Central memory CD4-positive, alpha-beta T cell (primary cell): Measurements from ENCODE around the gene SCFD1.
A peak's percentile ranks its signal among the peaks of the same experiment; 100 is the strongest.
"Not testable (repeated sequence)": the region's sequence is repeated elsewhere in the genome, so short reads cannot be mapped to it uniquely, and the experiment has no call there.

Source experiments
- DNase-seq: peaks from one replicate; pipeline ENCODE4 v3.0.0; 2022
- total RNA-seq, 3 experiments: gene quantifications; one replicate each; lab custom pipeline; 2026; lab: John Stamatoyannopoulos, UW

Gene SCFD1, protein sequence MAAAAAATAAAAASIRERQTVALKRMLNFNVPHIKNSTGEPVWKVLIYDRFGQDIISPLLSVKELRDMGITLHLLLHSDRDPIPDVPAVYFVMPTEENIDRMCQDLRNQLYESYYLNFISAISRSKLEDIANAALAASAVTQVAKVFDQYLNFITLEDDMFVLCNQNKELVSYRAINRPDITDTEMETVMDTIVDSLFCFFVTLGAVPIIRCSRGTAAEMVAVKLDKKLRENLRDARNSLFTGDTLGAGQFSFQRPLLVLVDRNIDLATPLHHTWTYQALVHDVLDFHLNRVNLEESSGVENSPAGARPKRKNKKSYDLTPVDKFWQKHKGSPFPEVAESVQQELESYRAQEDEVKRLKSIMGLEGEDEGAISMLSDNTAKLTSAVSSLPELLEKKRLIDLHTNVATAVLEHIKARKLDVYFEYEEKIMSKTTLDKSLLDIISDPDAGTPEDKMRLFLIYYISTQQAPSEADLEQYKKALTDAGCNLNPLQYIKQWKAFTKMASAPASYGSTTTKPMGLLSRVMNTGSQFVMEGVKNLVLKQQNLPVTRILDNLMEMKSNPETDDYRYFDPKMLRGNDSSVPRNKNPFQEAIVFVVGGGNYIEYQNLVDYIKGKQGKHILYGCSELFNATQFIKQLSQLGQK
- 87.4 to 159 (median 120) reads per million in 3 experiments for total RNA-seq

DNA sequence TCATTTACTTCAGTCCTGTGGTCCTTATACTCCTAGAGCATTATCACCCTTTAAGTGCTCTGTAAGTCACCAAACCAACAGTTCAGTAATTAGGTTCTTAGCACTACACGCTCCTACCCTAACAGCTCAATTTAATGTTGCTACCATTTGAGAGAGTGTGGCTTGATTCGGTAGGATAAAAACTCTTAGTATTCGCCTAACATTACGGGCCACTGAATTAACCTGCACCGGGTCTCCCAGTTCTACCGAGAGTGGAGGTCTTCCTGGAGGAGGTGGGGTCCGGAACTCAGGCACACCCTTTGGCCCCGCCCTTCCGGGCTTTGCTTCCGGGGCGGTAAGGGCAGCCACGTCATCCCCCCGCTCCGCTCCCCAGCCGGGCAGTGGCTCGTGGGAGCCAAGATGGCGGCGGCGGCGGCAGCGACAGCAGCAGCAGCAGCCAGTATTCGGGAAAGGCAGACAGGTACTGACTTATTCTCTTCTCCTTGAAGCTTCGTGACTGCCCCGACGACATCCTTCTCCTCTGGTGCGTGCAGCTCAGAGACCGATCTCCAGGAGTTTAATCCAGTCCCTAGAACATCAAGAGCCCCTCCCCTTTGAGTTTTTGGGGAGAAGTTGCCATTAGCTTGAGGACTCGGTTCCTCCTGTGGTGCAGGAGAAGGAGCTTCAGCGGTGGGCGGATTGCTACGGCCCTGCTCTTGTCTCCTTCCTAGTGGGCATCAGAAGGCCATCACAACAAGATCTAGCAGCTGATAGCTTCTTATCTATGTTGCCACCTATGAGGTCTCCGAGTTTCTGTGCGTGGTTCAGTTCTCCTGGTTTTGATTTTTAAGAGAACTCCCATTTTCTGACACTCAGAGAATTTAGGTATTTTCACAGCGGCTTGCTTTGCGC lies at the start of gene SCFD1:
SCFD1 (plus strand) TSS at position 380 of the 891 bp plus-strand sequence; CDS start at position 400, 20 bp downstream.
- DNase-seq: peak; percentile 90

DNA sequence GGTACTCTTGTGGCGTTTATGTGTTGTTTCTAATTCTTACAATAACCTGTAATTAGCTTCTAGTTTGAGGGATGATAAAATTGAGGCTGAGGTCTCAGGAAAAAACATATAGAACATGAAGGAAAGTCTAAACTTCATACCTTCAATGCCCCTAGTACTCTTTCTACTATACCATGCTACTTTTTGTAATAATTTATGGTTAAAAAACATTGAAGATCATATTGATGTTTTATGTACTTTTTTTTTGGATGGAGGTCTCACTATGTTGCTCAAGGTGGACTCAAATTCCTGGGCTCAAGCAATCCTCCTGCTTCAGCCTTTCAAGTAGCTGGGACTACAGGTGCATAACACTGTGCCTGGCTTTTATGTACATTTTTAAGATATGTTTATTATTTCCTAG lies 49.3 kb upstream of the SCFD1 start:
- DNase-seq: no peak

DNA sequence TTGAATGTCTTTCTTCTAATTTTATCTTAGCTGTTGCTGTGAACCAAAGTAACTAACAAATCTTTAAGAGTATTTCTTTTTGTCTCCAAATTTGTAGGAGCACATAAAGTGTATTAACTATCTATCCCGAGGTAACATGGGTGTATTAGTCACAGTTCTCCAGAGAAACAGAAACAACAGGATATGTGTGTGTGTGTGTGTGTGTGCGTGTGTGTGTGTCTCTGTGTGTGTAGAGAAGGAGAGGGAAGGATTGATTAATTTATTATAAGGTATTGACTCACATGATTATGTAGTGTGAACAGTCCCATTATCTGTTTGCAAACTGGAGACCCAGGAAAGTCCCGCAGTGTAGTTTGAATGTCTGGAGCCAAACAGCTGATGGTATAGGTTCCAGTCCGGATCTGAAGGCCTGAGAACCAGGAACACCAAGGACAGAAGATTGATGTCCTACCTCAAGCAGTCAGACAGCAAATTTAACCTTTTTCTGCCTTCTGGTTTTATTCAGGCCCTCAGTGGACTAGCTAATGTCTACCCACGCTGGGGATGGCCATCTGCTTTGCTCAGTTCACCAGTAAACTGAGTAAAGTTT lies 48.8 kb upstream of the SCFD1 start:
- DNase-seq: no peak

DNA sequence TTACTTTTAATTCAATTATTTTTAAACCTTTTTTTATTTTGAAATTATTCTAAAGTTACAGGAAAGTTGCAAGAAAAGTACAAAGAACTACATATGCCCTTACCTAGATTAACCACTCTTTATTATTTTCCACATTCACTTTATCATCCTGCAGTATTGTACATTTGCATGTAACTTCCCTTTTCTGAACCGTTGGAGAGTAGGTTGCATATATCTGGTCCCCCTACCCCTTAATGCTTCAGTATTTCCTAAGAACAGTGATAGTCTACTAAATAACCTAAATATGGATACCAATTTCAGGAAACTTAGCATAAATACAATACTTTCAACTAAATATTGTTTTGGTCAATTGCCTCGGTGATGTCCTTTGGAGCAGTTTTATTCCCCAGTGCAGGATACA lies 48.2 kb upstream of the SCFD1 start:
- DNase-seq: no peak

DNA sequence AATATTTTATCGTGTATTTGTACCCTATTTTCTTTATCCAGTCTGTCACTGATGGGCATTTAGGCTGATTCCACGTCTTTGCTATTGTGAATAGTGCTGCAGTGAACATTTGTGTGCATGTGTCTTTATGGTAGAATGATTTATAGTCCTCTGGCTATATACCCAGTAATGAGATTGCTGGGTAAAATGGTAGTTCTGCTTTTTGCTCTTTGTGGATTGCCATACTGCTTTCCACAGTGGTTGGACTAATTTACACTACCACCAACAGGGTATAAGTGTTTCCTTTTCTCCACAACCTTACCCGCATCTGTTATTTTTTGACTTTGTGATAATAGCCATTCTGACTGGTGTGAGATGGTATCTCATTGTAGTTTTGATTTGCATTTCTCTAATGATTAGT lies 47.3 kb upstream of the SCFD1 start:
- DNase-seq: not testable (repeated sequence)

DNA sequence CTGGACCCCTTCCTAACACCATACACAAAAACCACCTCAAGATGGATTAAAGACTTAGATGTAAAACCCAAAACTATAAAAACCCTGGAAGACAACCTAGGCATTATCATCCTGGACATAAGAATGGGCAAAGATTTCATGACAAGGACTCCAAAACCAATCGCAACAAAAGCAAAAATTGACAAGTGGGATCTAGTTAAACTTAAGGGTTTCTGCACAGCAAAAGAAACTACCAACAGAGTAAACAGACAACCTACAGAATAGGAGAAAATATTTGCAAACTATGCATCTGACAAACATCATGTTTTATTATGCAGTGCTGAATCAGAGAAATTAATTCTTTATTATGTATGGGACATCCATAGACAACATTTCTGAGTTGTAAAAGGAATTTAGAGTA lies 45.8 kb upstream of the SCFD1 start:
- DNase-seq: not testable (repeated sequence)

DNA sequence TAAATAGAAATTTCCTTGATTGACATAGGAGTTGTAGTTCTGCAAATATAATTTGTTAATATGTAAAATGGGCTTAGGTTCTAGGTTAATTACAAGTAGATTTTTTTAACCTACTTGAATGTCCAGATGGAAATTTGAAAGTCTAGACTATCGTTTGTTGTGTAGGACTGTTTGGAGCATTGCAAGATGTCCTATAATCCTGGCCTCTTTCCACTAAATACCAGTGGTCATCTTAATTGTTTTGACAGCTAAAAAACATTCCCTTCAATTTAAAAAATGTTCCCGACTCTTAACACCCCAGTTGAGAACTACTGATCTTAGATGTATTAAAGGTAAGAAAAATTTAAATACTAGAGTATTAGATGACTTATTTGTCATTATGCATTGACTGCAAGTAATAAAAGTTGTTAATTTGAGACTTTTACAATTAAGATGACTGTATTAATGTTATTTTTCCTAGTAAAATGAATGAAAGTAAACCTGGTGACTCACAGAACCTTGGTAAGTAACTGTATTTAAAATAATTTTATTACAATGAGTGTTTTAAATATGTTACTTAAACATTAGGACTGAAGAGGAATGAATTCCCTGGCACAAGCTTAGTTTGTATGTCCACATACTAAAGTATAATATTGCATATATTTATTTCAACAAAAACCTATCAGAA lies 41.4 kb upstream of the SCFD1 start:
- no peak for DNase-seq

DNA sequence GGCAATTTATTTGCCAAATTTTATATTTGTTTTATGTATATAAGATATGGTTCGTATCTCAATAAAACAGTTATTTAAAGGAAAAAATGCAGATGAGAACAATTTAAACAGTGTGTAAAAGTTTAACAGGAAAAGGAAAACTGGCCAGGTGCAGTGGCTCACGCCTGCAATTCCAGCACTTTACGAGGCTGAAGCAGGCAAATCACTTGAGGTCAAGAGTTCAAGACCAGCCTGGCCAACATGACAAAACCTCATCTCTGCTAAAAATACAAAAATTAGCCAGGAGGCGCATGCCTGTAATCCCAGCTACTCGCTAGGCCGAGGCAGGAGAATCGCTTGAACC lies 40.9 kb upstream of the SCFD1 start:
- no peak for DNase-seq

DNA sequence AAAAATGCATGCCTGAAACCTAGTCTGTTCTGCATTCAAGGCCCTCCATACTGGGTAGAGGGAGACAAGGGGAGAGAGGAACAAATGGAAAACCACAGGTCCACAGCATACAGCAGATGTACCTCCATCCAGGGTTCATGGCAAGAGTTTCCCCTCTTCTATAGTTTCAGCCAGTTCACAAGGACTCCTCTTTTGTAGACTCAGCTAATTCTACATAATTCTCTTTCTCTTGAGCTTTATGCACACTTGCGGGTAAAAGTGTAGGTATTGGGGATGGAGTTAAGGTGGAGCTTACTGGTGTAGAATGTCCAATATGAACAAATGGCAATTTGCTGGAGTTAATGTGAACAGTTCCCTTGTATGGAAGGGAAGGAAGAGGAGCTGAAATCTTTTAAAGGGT lies 39.7 kb upstream of the SCFD1 start:
- no peak for DNase-seq

DNA sequence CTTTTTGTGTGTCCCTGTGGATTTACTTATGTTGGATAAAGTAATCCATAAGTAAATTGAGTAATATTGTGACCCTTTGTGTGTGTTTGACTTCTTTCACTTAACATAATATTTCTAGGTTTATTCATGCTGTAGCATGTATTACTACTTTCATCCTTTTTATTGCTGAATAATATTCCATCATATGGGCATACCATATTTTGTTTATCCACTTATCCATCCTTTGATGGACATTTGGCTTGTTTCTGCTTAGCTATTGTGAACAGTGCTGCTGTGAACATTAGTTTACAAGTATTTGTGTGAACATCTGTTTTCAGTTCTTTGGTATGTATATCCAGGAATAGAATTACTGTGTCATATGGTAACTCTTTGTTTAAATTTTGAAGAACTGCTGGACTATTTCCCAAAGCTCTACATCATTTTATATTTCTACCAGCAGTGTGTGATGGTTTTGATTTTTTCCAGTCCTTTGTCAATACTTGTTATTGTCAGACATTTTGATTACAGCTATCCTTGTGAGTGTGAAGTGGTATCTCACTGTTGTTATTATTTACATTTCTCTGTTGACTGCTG lies 38.0 kb upstream of the SCFD1 start:
- no peak for DNase-seq

DNA sequence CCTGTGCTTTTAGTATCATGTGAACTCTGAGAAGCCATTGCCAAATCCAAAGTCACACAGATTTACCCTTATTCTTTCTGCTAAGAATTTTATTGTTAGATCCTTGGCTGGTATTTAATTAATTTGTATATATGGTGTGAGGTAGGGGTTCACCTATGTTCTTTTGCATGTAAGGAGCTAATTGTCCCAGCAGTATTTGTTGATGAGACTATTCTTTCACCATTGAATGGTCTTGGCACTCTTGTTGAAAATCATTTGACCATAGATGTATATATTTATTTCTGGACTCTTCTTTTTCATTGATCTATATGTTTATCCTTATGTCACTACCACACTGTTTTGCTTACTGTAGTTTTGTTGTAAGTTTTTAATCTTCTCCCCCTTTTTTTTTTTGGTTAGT lies 36.9 kb upstream of the SCFD1 start:
- DNase-seq: no peak

DNA sequence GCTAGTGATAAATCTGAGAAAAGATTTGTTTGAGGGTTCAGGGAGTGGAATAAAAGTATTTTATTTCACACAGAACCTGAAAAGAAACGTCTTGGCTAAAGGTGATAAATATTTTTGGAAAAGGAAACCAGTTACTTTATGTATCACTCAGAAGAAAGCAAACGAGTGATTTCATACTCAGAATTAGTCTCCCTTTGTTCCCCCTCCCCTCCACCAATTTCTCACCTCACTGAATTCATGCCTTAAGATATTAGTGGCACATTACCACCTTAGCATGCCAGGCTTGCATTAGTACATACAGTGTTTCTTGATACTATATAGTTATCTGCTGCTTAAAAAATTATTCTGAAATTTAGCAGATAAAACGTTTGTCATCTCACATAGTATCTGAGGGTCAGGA lies 35.0 kb upstream of the SCFD1 start:
- DNase-seq: no peak

DNA sequence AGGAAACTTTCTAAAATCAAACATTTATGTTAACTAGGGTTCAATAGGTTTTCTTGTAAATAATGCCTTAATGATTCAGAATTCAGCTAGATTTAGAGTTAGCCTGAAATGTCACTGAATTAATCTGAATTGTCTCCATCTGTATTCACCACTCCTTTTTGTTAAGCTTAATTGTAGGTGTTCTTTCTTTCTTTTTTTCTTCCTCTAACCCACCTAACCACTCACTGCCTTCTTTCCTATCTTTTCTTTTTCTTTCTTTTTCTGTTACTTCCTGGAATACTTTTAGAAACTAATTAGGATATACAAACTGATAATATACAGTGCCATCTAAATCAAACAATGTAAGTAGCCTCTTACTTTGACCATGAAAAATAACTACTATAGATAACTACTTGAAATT lies 33.2 kb upstream of the SCFD1 start:
- no peak for DNase-seq

DNA sequence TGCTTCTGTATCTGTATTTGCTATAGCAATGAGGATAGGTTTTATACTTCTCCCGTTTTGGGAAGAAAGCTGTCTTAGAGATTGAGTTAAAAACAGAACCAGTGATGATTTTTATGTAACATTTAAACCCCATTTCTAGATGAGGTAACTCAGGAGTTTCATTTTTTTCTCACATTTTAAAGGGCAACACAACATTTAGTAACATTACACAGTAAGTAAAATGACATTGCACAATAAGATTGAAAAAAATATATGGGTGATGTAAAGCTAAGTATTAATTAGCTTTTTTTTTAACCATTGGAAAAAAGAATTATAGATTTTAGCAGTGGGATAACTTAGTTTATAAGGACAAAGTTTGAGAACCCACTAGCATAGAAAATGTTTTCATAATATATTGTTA lies 25.2 kb upstream of the SCFD1 start:
- no peak for DNase-seq

DNA sequence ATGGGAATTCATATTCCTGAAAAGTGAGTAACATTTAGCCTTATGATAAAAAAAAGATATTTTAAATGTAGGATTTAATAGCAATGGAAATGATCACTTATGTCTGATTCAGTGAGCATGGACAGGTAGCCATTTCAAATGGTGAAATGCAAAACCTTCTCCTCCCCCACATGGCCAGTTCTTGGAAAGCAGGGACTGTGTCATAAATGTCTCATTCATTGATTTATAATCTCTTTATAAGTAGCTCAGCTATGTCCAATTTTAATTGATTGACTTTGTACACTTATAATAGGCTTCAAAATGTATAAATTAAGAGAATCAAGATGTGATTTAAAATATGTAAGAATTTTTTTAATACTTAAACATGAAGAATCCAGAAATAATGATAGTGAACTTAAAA lies 24.6 kb upstream of the SCFD1 start:
- DNase-seq: no peak

DNA sequence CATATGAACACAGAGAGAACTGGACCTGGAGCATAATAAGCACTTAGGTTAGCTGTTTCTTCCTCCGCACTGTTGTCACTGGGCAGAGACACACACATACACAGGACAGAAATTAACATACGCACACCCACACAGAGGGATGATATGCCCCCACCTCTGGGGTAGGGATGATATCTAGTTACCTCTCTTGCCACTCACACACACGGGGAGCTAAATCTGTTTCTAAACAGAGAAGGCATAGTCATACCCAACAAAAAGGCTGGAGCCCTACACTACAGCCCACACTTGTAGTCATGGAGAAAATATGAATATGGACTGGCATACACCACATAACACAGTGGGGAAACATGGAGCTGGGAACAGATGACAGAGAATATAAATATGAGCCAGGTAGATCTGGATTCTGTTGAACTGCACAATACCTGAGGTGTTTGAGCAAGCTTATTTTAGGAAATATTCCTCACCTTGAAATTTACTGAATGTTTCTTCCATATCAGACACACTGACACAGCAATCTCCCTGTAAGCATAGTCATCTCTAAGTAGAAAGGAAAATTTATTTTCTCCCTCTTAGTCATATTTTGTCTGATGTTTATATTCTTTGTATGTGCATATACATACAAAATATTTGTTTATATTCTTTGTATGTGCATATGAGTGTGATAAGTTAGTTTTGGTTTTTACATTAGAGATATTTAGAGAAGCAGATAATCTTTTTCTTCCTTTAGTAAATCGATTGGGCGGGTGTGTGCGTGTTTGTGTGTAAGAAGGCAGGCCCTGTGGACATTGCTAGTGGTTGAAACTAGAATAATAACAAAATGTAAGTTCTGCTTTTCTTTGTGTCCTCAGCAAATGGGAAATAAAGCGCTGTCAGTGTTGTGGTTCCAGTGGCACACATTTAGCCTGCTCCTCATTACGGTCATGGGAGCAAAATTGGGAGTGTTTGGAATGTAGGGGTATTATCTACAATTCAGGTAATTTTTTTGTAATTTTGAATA lies 20.9 kb upstream of the SCFD1 start:
- DNase-seq: no peak

DNA sequence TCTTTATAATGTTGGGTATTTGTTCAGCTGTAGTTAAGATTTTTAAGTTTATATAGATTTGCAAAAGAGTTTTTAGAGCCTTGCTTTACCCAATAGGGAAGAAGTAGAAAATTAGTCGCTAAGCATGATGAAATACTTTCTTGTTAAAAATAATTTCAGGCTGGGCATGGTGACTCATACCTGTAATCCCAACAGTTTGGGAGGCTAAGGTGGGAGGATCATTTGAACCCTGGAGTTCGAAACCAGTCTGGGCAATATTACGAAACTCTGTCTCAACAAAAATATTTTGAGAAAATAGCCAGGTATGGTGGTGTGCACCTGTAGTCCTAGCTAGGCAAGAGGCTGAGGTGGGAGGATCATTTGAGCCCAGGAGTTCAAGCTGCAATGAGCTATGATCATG lies 18.7 kb upstream of the SCFD1 start:
- DNase-seq: no peak

DNA sequence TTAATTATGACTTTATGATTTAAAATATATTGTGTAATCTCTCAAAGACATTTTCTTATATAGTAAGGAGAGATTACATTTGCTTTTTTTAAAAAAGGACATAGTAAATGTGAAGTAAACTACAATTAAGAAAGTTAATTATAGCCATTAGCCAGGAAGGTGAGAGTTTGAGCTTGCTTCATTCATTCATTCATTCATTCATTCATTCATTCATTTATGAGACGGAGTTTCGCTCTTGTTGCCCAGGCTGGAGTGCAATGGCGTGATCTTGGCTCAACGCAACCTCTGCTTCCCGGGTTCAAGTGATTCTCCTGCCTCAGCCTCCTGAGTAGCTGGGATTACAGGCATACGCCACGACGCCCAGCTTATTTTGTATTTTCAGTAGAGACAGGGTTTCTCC lies 17.4 kb upstream of the SCFD1 start:
- not testable (repeated sequence) for DNase-seq

DNA sequence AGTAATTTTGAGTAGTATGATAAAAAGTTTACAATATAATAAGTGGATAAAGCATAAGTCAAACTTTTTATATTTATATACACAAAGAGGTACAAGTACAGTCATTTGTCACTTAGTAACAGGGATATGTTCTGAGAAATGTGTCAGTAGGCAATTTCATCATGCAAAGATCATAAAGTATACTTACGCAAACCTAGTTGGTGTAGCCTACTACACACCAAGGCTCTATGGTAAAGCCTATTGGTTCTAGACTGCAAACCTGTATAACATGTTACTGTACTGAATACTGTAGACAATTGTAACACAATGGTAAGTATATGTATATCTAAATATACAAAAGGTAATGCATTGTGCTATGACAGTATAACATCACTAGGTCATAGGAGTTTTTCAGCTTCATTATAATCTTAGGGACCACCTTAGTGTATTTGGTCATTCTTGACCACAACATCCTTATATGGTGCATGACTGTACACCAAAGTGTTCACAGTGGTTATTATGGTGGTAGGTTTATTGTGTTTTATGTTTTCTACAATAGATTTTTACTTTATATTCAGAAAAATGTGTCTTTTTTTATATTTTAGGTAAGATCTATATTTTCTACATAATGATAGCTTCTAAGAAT lies 14.9 kb upstream of the SCFD1 start:
- DNase-seq: no peak

DNA sequence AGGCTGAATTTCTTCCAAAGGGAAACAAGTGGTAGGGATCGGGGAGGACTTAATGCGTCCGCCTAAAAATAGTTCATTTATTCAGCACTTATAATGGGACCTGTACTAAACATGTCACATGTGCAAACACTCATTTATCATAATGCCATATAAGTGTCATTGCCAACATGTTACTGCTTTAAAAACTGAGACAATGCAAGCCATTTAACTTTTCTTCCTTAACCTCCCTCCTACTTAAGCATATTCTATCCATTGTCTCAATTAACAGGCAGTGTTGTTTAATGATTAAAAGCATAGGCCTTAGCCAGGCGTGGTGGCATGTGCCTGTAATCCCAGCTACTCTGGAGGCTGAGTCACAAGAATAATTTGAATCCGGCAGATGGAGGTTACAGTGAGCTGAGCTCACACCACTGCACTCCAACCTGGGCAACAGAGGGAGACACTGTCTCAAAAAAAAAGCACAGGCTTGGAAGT lies 13.5 kb upstream of the SCFD1 start:
- DNase-seq: no peak
